Stomach (tissue), 9 donors: ENCODE measurements around the gene RNF128. TPM values are rescaled to one million over a fixed set of nuclear protein-coding genes. Genes with fewer than 3 reads are reported as not detected.

Experiments used
- DNase-seq, 2 donors: peaks; one replicate each; pipeline versions ENCODE4 v3.0.0 to v3.0.0-alpha.2; 2013 to 2019
- H3K27ac ChIP-seq, 5 donors: fragments of 200-600 bp in 4 of 5; sonication (generic) in 4 of 5; one replicate each; pipeline ENCODE4 v1.5.1; 2013 to 2019; ENCODE audit warnings: mild to moderate bottlenecking in 1 of 5, moderate library complexity in 1 of 5
- H3K27me3 ChIP-seq, 3 donors: fragments of 200-600 bp; sonication (generic); one replicate each; pipeline ENCODE4 v1.5.1; 2017 to 2019; ENCODE audit warnings: mixed run types in 1 of 3
- H3K36me3 ChIP-seq, 4 donors: fragments of 200-600 bp; sonication (generic); 1 replicate in 3 of 4; 2 replicates in 1 of 4; pipeline ENCODE4 v1.5.1; 2016 to 2019
- H3K4me1 ChIP-seq, 4 donors: fragments of 200-600 bp; sonication (generic); one replicate each; pipeline ENCODE4 v1.5.1; 2016 to 2019
- H3K4me3 ChIP-seq, 4 donors: fragments of 200-600 bp; sonication (generic) in 3 of 4; one replicate each; pipeline ENCODE4 v1.5.1; 2016 to 2019; ENCODE audit warnings: mild to moderate bottlenecking in 1 of 4
- H3K9me3 ChIP-seq, 4 donors: fragments of 200-600 bp; sonication (generic); one replicate each; pipeline ENCODE4 v1.5.1; 2016 to 2019
- CTCF ChIP-seq, 7 experiments: fragments of 450-650 bp in 4 of 7; fragments of 200-600 bp in 3 of 7; sonication (generic) in 3 of 7; IDR thresholded peaks; one replicate each; pipeline ENCODE4 v1.5.1; 2016 to 2019; ENCODE audit warnings: antibody characterized with exemption in 7 of 7, control low read depth in 2 of 7, mild to moderate bottlenecking in 1 of 7
- EP300 ChIP-seq: sonication (generic); formaldehyde crosslinking; IDR thresholded peaks from one replicate; pipeline ENCODE4 v1.6.1; 2017; ENCODE audit warnings: antibody characterized with exemption
- POLR2A ChIP-seq, 4 donors: fragments of 450-650 bp; IDR thresholded peaks; one replicate each; pipeline ENCODE4 v1.6.1; 2016; ENCODE audit warnings: antibody characterized with exemption in 4 of 4, control low read depth in 2 of 4, mild to moderate bottlenecking in 1 of 4, moderate library complexity in 1 of 4
- POLR2AphosphoS5 ChIP-seq, 3 donors: sonication (generic); formaldehyde crosslinking; IDR thresholded peaks; one replicate each; pipeline ENCODE4 v1.6.1; 2016; ENCODE audit warnings: antibody characterized with exemption in 3 of 3
- WGBS, 5 donors: extraction: QIAGEN DNeasy Blood & Tissue Kit in 3 of 5; methylation state at CpG; one replicate each; pipeline versions ENCODE4 v1.1.5 to v1.1.7; 2013 to 2018; 5-methylcytosine and 5-hydroxymethylcytosine counted together
- intact Hi-C: fragments of 100-400 bp; cut with DNase I; formaldehyde crosslinking; loops from one replicate; pipeline ENCODE4 v1.15.1; 2023; ENCODE audit warnings: low total_unique reads
- polyA plus RNA-seq, 3 donors: library from polyadenylated mRNA; stranded (reverse); fragments of 200-250 nt; gene quantifications; one replicate each; pipeline ENCODE4 v1.2.3, GENCODE V29; 2013
- total RNA-seq, 5 donors: library from RNA; depleted of rRNA; stranded (reverse); fragments of >200 nt; gene quantifications; one replicate each; pipeline versions ENCODE4 v1.1.0 to v1.2.3, GENCODE V29; 2014 to 2016
- donor health status: healthy with polysubstance abuse.
- donor health status: Bipolar disorder and iron deficiency.
- donor health status: healthy.

The RNF128 gene
- total and polyA plus RNA-seq, 8 donors: 4.1 to 78.6 (median 10.8) TPM

GRCh38 chrX:106706466-106706865, 20.0 kb upstream of the RNF128 start:
- DNase-seq: no peak
- Histone ChIP-seq H3K4me1 (no peaks in the 10 kb centered on the region), H3K36me3 (no peaks in the 10 kb centered on the region), H3K27ac (no peak overlapping the region), H3K27me3 (no peaks in the 10 kb centered on the region), H3K4me3 (no peak overlapping the region), H3K9me3 (no peaks in the 10 kb centered on the region)
- intact Hi-C loops: no loop called here
- TF ChIP-seq POLR2AphosphoS5 (IDR thresholded peaks at IDR 0.05): no peak
- no peak for TF ChIP-seq POLR2A (IDR thresholded peaks at IDR 0.05)
- WGBS, 5 donors: 90 to 100% (median 96%) methylated on average over 3 of the region's 3 CpGs

GRCh38 chrX:106707771-106708454, 18.6 kb upstream of the RNF128 start:
- DNase-seq: peak in 1 of 2 donors; percentile 15
- intact Hi-C loops: no loop called here
- 38 to 52% (median 43%) methylated on average over 3 of the region's 3 CpGs for WGBS, 5 donors
- no peak overlapping the region for H3K27ac ChIP-seq
- no peaks in the 10 kb centered on the region for H3K4me1 ChIP-seq
- H3K9me3 ChIP-seq: no peaks in the 10 kb centered on the region
- TF ChIP-seq CTCF (IDR thresholded peaks at IDR 0.05) (no peak), POLR2AphosphoS5 (IDR thresholded peaks at IDR 0.05) (no peak), POLR2A (IDR thresholded peaks at IDR 0.05) (no peak), EP300 (no peak)
- H3K36me3 ChIP-seq: no peaks in the 10 kb centered on the region
- H3K27me3 ChIP-seq: no peaks in the 10 kb centered on the region
- no peak overlapping the region for H3K4me3 ChIP-seq

GRCh38 chrX:106710771-106711170, 15.7 kb upstream of the RNF128 start:
- intact Hi-C loops: no loop called here
- no peaks in the 10 kb centered on the region for H3K9me3 ChIP-seq
- H3K36me3 ChIP-seq: no peaks in the 10 kb centered on the region
- no peak overlapping the region for H3K4me3 ChIP-seq
- H3K27me3 ChIP-seq: no peaks in the 10 kb centered on the region
- H3K4me1 ChIP-seq: no peaks in the 10 kb centered on the region
- H3K27ac ChIP-seq: no peak overlapping the region
- no peak for DNase-seq
- TF ChIP-seq POLR2A (IDR thresholded peaks at IDR 0.05) (no peak), POLR2AphosphoS5 (IDR thresholded peaks at IDR 0.05) (no peak), EP300 (no peak), CTCF (IDR thresholded peaks at IDR 0.05) (no peak)

GRCh38 chrX:106711375-106711774, 15.1 kb upstream of the RNF128 start:
- intact Hi-C loops: no loop called here
- Histone ChIP-seq H3K4me3 (no peak overlapping the region), H3K27ac (no peak overlapping the region), H3K4me1 (no peaks in the 10 kb centered on the region), H3K9me3 (no peaks in the 10 kb centered on the region), H3K36me3 (no peaks in the 10 kb centered on the region), H3K27me3 (no peaks in the 10 kb centered on the region)
- TF ChIP-seq POLR2AphosphoS5 (IDR thresholded peaks at IDR 0.05) (no peak), EP300 (no peak), CTCF (IDR thresholded peaks at IDR 0.05) (no peak), POLR2A (IDR thresholded peaks at IDR 0.05) (no peak)
- DNase-seq: no peak
- 70 to 87% (median 82%) methylated on average over 4 of the region's 4 CpGs for WGBS, 5 donors

- peak overlapping the region in 2 of 5 donors; percentile 17 to 42 for H3K27ac ChIP-seq
- peak in 1 of 2 donors; percentile 65 for DNase-seq
- TF ChIP-seq POLR2A (IDR thresholded peaks at IDR 0.05) (no peak), POLR2AphosphoS5 (IDR thresholded peaks at IDR 0.05) (peak in 1 of 3 donors; percentile 12)
- WGBS, 5 donors: 14 to 64% (median 28%) methylated on average over 1 of the region's 1 CpG
- intact Hi-C loops: no loop called here
- H3K36me3 ChIP-seq: no peaks in the 10 kb centered on the region
- H3K9me3 ChIP-seq: no peaks in the 10 kb centered on the region
- H3K27me3 ChIP-seq: no peaks in the 10 kb centered on the region
- no peak overlapping the region for H3K4me3 ChIP-seq
- H3K4me1 ChIP-seq: no peaks in the 10 kb centered on the region
These were observed 10.5 kb upstream of the RNF128 start for GRCh38 chrX:106716004-106716403.
